Measurements from ENCODE around the gene GRIK1.

DNA sequence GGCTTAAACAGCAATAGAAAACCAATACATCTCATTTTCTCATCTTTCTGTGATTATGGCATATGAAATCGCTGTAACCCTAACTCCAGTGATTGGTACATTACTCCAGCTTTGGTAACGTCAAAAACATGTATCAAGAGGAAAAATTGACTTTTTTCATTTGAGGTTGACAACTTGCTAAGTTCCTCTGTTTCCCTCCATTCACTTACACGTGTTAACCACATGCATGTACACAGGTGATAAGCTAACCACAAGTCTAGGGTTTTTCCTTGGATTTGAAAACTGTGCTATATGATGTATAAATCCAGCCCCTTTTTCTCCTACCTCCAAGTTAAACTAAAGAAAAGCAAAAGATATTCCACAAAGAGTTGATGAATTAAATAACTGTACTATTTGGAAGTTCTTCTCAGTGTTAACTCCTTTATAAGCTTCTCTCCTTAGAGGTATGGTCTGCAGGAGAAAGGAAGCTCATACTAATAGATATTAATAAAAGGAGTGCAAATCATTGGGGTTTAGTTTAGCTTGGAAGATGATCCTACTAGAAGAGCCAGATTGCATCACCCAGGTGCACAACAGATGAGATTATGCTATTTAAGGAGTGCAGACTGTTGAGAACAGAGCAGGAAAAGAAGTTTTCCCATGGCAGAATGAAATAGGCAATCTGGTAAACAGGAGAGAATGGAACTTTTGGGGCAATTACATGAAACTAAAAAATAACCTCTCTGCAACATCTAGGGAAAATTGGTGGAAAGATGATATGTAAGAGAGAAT is 277.9 kb downstream of the GRIK1 start:
- TF ChIP-seq KAT7 (CRISPR knock-in tag; IDR thresholded peaks at IDR 0.05; ENCODE audit: borderline replicate concordance), result no peak
- TF ChIP-seq ARID4B (CRISPR knock-in tag; IDR thresholded peaks at IDR 0.05; ENCODE audit: borderline replicate concordance), result no peak
- no peak for TF ChIP-seq ZNF263 (CRISPR knock-in tag; IDR thresholded peaks at IDR 0.05; ENCODE audit: low read depth)
- TF ChIP-seq CTCF (IDR thresholded peaks at IDR 0.05), result no peak
- no peak for TF ChIP-seq ZNF423 (CRISPR knock-in tag; IDR thresholded peaks at IDR 0.05)
- TF ChIP-seq, protein P1, sequence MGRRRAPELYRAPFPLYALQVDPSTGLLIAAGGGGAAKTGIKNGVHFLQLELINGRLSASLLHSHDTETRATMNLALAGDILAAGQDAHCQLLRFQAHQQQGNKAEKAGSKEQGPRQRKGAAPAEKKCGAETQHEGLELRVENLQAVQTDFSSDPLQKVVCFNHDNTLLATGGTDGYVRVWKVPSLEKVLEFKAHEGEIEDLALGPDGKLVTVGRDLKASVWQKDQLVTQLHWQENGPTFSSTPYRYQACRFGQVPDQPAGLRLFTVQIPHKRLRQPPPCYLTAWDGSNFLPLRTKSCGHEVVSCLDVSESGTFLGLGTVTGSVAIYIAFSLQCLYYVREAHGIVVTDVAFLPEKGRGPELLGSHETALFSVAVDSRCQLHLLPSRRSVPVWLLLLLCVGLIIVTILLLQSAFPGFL (CRISPR knock-in tag; IDR thresholded peaks at IDR 0.05; ENCODE audit: borderline replicate concordance), result no peak
- TF ChIP-seq OVOL2 (CRISPR knock-in tag; IDR thresholded peaks at IDR 0.05; ENCODE audit: borderline replicate concordance), result no peak
- no peak for TF ChIP-seq ATF2 (CRISPR knock-in tag; IDR thresholded peaks at IDR 0.05; ENCODE audit: borderline replicate concordance, low read depth)
- TF ChIP-seq, protein P2, sequence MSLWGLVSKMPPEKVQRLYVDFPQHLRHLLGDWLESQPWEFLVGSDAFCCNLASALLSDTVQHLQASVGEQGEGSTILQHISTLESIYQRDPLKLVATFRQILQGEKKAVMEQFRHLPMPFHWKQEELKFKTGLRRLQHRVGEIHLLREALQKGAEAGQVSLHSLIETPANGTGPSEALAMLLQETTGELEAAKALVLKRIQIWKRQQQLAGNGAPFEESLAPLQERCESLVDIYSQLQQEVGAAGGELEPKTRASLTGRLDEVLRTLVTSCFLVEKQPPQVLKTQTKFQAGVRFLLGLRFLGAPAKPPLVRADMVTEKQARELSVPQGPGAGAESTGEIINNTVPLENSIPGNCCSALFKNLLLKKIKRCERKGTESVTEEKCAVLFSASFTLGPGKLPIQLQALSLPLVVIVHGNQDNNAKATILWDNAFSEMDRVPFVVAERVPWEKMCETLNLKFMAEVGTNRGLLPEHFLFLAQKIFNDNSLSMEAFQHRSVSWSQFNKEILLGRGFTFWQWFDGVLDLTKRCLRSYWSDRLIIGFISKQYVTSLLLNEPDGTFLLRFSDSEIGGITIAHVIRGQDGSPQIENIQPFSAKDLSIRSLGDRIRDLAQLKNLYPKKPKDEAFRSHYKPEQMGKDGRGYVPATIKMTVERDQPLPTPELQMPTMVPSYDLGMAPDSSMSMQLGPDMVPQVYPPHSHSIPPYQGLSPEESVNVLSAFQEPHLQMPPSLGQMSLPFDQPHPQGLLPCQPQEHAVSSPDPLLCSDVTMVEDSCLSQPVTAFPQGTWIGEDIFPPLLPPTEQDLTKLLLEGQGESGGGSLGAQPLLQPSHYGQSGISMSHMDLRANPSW (CRISPR knock-in tag; conservative IDR thresholded peaks at IDR 0.05; ENCODE audit: low read depth), result no peak
